ENCODE results near the gene STK33. TPM values are rescaled to one million over a fixed set of nuclear protein-coding genes. Genes with fewer than 3 reads are reported as not detected.

STK33 gene
- total RNA-seq, 2 donors from 2014 or later = 2.9 to 14.6 TPM

DNA sequence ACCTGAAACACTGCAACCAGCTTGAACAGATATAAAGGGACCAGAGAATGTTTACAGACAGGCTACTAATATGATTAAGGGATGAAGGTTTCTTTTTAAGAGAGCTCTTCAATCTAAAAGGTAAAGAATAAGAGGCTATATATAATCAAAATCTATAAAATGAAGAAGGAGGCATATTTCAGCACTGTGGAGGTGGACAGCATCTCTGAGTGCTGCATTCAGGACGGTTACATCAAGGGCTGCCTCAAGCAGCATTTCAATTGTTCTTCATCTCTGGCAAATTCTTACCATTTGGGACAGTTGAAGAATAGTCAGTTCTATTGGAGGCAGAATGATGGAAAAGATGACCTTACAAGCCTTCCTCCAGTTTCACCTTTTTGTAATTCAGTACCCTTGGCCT is 190.7 kb downstream of the STK33 start:
- Histone ChIP-seq H3K27me3 (replicated peaks; ENCODE audit: insufficient read depth) (no peaks in the 10 kb centered on the region), H3K4me1 (replicated peaks) (no peaks in the 10 kb centered on the region), H3K9me3 (no peaks in the 10 kb centered on the region), H3K27ac (no peak overlapping the region), H3K36me3 (no peaks in the 10 kb centered on the region), H3K4me3 (no peak overlapping the region)
- WGBS = 28% methylated on average over 1 of the region's 1 CpG
- DNase-seq (ENCODE audit: low spot score) = no peak
- no peak for TF ChIP-seq POLR2A (IDR thresholded peaks at IDR 0.05)
- no peak for TF ChIP-seq POLR2AphosphoS5 (IDR thresholded peaks at IDR 0.05)
- TF ChIP-seq, protein P1, sequence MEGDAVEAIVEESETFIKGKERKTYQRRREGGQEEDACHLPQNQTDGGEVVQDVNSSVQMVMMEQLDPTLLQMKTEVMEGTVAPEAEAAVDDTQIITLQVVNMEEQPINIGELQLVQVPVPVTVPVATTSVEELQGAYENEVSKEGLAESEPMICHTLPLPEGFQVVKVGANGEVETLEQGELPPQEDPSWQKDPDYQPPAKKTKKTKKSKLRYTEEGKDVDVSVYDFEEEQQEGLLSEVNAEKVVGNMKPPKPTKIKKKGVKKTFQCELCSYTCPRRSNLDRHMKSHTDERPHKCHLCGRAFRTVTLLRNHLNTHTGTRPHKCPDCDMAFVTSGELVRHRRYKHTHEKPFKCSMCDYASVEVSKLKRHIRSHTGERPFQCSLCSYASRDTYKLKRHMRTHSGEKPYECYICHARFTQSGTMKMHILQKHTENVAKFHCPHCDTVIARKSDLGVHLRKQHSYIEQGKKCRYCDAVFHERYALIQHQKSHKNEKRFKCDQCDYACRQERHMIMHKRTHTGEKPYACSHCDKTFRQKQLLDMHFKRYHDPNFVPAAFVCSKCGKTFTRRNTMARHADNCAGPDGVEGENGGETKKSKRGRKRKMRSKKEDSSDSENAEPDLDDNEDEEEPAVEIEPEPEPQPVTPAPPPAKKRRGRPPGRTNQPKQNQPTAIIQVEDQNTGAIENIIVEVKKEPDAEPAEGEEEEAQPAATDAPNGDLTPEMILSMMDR (IDR thresholded peaks at IDR 0.05) = no peak
- intact Hi-C loops (cut with DNase I) = no loop called here

DNA sequence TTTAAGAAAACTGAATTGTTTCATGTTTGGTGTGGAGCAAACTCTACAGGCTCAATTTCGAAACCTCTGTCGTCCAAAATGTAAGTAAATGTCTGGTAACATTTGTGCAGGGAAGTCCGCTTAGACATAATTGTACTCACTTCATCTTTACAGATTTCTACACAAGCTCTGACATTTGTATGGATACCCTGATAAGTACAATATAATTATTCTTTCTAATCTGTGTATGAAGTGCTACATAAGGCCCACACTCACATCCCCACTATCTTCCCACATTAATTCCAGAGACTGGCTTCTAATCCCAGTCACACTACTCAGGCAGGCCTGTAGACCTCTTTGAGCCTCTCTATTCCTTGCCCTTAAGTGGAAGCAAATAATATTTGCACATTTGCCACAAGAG is 201.1 kb downstream of the STK33 start:
- intact Hi-C loops (cut with DNase I) = no loop called here
- no peak for TF ChIP-seq POLR2A (IDR thresholded peaks at IDR 0.05)
- TF ChIP-seq, protein P1 (IDR thresholded peaks at IDR 0.05) = no peak
- no peak for TF ChIP-seq POLR2AphosphoS5 (IDR thresholded peaks at IDR 0.05)
- Histone ChIP-seq H3K27ac (no peak overlapping the region), H3K27me3 (replicated peaks; ENCODE audit: insufficient read depth) (no peaks in the 10 kb centered on the region), H3K9me3 (no peaks in the 10 kb centered on the region), H3K4me3 (no peak overlapping the region), H3K4me1 (replicated peaks) (no peaks in the 10 kb centered on the region), H3K36me3 (no peaks in the 10 kb centered on the region)
- WGBS = 94% methylated on average over 3 of the region's 3 CpGs
- DNase-seq (ENCODE audit: low spot score) = no peak

DNA sequence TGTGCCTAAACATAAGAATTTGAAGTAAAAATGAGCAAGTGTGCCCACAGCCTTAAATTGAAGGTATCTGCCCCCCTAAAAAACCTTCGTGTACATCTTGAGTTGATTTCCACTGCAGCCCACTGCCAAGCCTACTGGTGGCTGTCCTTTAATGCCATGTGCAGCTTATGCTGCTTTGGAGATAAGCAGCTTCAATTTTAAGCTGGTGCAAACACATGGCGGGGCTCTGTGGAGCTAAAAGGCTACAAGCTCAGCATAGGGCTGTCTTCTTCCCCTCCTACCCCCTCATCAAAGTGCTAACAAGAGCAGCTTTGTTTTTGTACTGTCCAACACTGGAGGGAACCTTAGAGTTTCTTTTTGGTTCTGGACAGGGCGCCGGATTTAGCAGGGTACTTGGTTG is 201.9 kb downstream of the STK33 start:
- TF ChIP-seq, protein P1 (IDR thresholded peaks at IDR 0.05) = no peak
- TF ChIP-seq POLR2A (IDR thresholded peaks at IDR 0.05) = no peak
- no peak for TF ChIP-seq POLR2AphosphoS5 (IDR thresholded peaks at IDR 0.05)
- no peak for DNase-seq (ENCODE audit: low spot score)
- H3K9me3 ChIP-seq = no peaks in the 10 kb centered on the region
- H3K27me3 ChIP-seq (replicated peaks; ENCODE audit: insufficient read depth) = no peaks in the 10 kb centered on the region
- 86% methylated on average over 4 of the region's 4 CpGs for WGBS
- H3K4me1 ChIP-seq (replicated peaks) = no peaks in the 10 kb centered on the region
- H3K27ac ChIP-seq = no peak overlapping the region
- H3K36me3 ChIP-seq = no peaks in the 10 kb centered on the region
- intact Hi-C loops (cut with DNase I) = no loop called here
- no peak overlapping the region for H3K4me3 ChIP-seq

DNA sequence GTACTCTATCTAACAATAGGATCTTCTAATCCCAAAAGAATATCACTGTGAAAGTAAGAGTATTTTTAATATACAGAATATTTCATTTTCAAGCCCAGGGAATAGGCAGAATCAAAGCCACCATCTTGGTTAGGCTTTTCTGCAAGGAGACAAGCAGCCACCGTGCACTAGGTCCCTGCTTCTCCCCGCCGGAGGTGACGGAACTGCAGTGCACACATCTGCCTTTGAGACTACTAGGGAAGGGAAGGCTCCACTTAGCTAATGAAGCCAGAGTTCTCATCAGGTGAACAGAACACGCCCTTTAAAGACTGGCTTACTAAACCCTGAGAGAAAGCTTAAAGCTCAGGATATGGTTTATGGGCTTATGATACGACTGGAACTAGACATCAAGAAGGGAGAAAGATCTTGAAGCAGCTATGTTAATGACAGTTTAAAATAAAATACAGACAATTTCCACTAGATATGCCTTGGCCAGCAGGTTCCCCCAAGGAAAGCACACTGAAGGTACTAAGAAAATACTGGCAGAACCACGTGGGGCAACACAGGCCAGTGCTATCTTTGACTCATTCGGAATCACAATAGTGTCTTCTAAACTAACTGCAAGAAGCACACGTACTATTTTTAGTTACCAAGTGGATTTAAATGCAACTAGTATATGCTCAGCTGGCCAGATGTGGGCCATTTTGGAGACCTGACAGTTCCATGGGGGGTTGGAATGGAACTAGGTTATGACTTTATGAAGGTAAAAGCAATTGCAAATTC is 203.0 kb downstream of the STK33 start:
- intact Hi-C loops (cut with DNase I) = no loop called here
- 94% methylated on average over 9 of the region's 9 CpGs for WGBS
- no peaks in the 10 kb centered on the region for H3K4me1 ChIP-seq (replicated peaks)
- no peak for TF ChIP-seq POLR2A (IDR thresholded peaks at IDR 0.05)
- TF ChIP-seq, protein P1 (IDR thresholded peaks at IDR 0.05) = no peak
- H3K27ac ChIP-seq = no peak overlapping the region
- H3K4me3 ChIP-seq = no peak overlapping the region
- no peak for DNase-seq (ENCODE audit: low spot score)
- no peaks in the 10 kb centered on the region for H3K36me3 ChIP-seq
- no peaks in the 10 kb centered on the region for H3K9me3 ChIP-seq
- H3K27me3 ChIP-seq (replicated peaks; ENCODE audit: insufficient read depth) = no peaks in the 10 kb centered on the region

All from prostate gland (tissue), 2 donors.